Measurements from ENCODE around the gene POLR3K. TPM values are rescaled to one million over a fixed set of nuclear protein-coding genes. Genes with fewer than 3 reads are reported as not detected.

POLR3K gene
- total and polyA plus RNA-seq, 2 donors (not counting 3 experiments of a cell fraction or from before 2014, with no cell fraction given), result 20.6 to 33.2 TPM

DNA sequence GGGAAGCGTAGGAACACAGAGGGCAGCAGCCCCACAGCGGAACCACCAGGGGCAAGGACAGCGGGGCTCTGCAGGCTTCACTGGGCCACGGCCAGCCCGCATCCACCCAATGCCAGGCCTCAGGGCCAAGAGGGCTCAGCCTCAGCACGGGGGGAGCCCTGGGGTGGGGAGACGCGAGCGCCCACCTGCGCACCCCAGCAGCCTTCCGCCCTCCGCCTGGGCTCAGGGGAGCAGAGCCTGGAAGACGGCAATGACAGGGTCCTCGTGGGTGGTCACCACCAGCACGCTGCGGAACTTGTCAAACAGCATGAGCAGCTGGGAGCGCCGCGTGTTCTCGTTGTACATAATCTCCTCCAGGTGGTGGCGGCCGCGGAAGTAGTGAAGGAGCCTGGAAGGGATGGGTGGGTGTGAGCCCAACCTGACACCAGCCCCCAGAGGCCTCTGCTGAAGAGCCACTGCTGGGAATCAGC, 33.1 kb upstream of the POLR3K start:
- H3K79me2 ChIP-seq (ENCODE audit: control insufficient read depth, insufficient read depth, low read length), result no peaks in the 10 kb centered on the region
- intact Hi-C loops (cut with micrococcal nuclease) (no loop called here), dilution Hi-C loops (cut with MboI; ENCODE audit: extremely low pct_ligation_motif_present, low sequenced_read_pairs) (no loop called here)
- CTCF ChIA-PET, result interaction anchor here (4.9 to 17.6 kb wide), 2 partner anchors 10 to 16 kb away, joined by 51 to 790 read pairs; partner anchors contain the start of genes MPG and RHBDF1
- no peak overlapping the region for H3K9ac ChIP-seq (replicated peaks; ENCODE audit: extremely low read depth, insufficient read depth, low read length)
- H3K27ac ChIP-seq (ENCODE audit: insufficient read depth, low read depth, low read length), result no peak overlapping the region
- FAIRE-seq (no peak), DNase-seq (ENCODE audit: low read depth, low spot score) (no peak)
- no peaks in the 10 kb centered on the region for H3K27me3 ChIP-seq (ENCODE audit: control insufficient read depth in 2 of 2, insufficient read depth in 2 of 2, low read length in 2 of 2)
- POLR2A ChIA-PET, result interaction anchor here (0.6 kb wide), 1 partner anchor 96 kb away, joined by 3 read pairs; no protein-coding TSS in a partner anchor
- TF ChIP-seq GATA2 (IDR thresholded peaks at IDR 0.05; ENCODE audit: insufficient read depth, insufficient read length, low read depth, low read length), result no peak
- TF ChIP-seq FOS (IDR thresholded peaks at IDR 0.05; ENCODE audit: borderline replicate concordance, insufficient read depth, low read length), result no peak
- no peak for TF ChIP-seq EZH2 (IDR thresholded peaks at IDR 0.05; ENCODE audit: borderline replicate concordance, low read depth, low read length, severe bottlenecking)
- H3K9me3 ChIP-seq (replicated peaks; ENCODE audit: control insufficient read depth, insufficient read depth, low read length), result no peaks in the 10 kb centered on the region
- no peak overlapping the region for H3K4me3 ChIP-seq (replicated peaks in 1 of 3; ENCODE audit: insufficient read depth in 1 of 3, low read depth in 1 of 3, low read length in 3 of 3)
- BruUV-seq (replicated peaks), result no TSS peak
- H3K36me3 ChIP-seq (ENCODE audit: control insufficient read depth in 2 of 2, extremely low read depth in 1 of 2, insufficient read depth in 2 of 2, low read length in 2 of 2), result peaks cover 3 to 27% of the 10 kb centered on the region in 2 experiments
- peaks cover 33% of the 10 kb centered on the region for H3K4me1 ChIP-seq (ENCODE audit: control insufficient read depth, extremely low read depth, insufficient read depth, low read length)
- no peak overlapping the region for H2AFZ ChIP-seq (ENCODE audit: low read depth, low read length)
- no peaks in the 10 kb centered on the region for H3K9me1 ChIP-seq (replicated peaks; ENCODE audit: control insufficient read depth, extremely low read depth, insufficient read depth, low read length)
- H3K4me2 ChIP-seq (ENCODE audit: insufficient read depth, low read length), result no peak overlapping the region
- no peaks in the 10 kb centered on the region for H4K20me1 ChIP-seq (replicated peaks; ENCODE audit: control insufficient read depth, extremely low read depth, insufficient read depth, low read length)

DNA sequence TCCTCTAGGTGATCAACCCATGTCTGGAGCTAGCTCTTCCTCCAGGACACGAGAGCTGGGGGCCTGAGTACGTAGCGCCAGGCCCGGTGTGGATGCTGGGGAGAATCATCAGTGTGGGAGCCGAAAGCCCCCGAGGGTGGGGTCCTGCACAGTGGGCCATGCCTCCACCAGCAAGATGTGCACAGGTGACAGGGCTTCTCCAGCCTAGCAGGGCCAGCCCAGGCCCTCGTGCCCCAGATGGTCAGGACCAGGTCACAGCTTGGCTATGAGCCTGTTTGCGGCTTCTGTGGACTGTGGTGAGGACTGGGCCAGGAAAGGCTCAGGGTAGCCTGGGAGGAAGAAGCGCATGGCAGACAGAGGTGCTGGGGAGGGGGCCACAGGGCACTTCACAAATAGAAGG, 32.5 kb upstream of the POLR3K start:
- intact Hi-C loops (cut with micrococcal nuclease), result no loop called here
- H3K4me2 ChIP-seq (ENCODE audit: insufficient read depth, low read length), result no peak overlapping the region
- peaks cover 3 to 29% of the 10 kb centered on the region in 2 experiments for H3K36me3 ChIP-seq (ENCODE audit: control insufficient read depth in 2 of 2, extremely low read depth in 1 of 2, insufficient read depth in 2 of 2, low read length in 2 of 2)
- no peak overlapping the region for H2AFZ ChIP-seq (ENCODE audit: low read depth, low read length)
- no peak overlapping the region for H3K4me3 ChIP-seq (replicated peaks in 1 of 3; ENCODE audit: insufficient read depth in 1 of 3, low read depth in 1 of 3, low read length in 3 of 3)
- H3K27ac ChIP-seq (ENCODE audit: insufficient read depth, low read depth, low read length), result peak overlapping the region; percentile 41
- FAIRE-seq (no peak), DNase-seq (ENCODE audit: low read depth, low spot score) (no peak)
- TSS peak; percentile 73 for BruUV-seq (replicated peaks)
- TF ChIP-seq MYC (IDR thresholded peaks at IDR 0.05; ENCODE audit: low read depth, low read length), result no peak
- no peak for TF ChIP-seq GATA2 (IDR thresholded peaks at IDR 0.05; ENCODE audit: insufficient read depth, insufficient read length, low read depth, low read length)
- no peak for TF ChIP-seq FOS (IDR thresholded peaks at IDR 0.05; ENCODE audit: borderline replicate concordance, insufficient read depth, low read length)
- TF ChIP-seq POLR2AphosphoS5 (IDR thresholded peaks at IDR 0.05; ENCODE audit: insufficient read depth, low read depth, low read length), result no peak
- TF ChIP-seq, protein P1, sequence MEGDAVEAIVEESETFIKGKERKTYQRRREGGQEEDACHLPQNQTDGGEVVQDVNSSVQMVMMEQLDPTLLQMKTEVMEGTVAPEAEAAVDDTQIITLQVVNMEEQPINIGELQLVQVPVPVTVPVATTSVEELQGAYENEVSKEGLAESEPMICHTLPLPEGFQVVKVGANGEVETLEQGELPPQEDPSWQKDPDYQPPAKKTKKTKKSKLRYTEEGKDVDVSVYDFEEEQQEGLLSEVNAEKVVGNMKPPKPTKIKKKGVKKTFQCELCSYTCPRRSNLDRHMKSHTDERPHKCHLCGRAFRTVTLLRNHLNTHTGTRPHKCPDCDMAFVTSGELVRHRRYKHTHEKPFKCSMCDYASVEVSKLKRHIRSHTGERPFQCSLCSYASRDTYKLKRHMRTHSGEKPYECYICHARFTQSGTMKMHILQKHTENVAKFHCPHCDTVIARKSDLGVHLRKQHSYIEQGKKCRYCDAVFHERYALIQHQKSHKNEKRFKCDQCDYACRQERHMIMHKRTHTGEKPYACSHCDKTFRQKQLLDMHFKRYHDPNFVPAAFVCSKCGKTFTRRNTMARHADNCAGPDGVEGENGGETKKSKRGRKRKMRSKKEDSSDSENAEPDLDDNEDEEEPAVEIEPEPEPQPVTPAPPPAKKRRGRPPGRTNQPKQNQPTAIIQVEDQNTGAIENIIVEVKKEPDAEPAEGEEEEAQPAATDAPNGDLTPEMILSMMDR (IDR thresholded peaks at IDR 0.05; ENCODE audit: extremely low read depth in 1 of 2, insufficient read depth in 1 of 2, low read depth in 1 of 2, low read length in 2 of 2), result no peak
- TF ChIP-seq EZH2 (IDR thresholded peaks at IDR 0.05; ENCODE audit: borderline replicate concordance, low read depth, low read length, severe bottlenecking), result no peak
- TF ChIP-seq, protein P2, sequence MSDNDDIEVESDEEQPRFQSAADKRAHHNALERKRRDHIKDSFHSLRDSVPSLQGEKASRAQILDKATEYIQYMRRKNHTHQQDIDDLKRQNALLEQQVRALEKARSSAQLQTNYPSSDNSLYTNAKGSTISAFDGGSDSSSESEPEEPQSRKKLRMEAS (IDR thresholded peaks at IDR 0.05; ENCODE audit: insufficient read depth, insufficient read length), result no peak
- no peak for TF ChIP-seq JUN (IDR thresholded peaks at IDR 0.05; ENCODE audit: borderline replicate concordance, insufficient read depth, insufficient read length, low read depth)
- no peaks in the 10 kb centered on the region for H3K27me3 ChIP-seq (ENCODE audit: control insufficient read depth in 2 of 2, insufficient read depth in 2 of 2, low read length in 2 of 2)
- H3K4me1 ChIP-seq (ENCODE audit: control insufficient read depth, extremely low read depth, insufficient read depth, low read length), result peaks cover 33% of the 10 kb centered on the region
- H4K20me1 ChIP-seq (replicated peaks; ENCODE audit: control insufficient read depth, extremely low read depth, insufficient read depth, low read length), result no peaks in the 10 kb centered on the region
- H3K9me1 ChIP-seq (replicated peaks; ENCODE audit: control insufficient read depth, extremely low read depth, insufficient read depth, low read length), result no peaks in the 10 kb centered on the region
- H3K79me2 ChIP-seq (ENCODE audit: control insufficient read depth, insufficient read depth, low read length), result no peaks in the 10 kb centered on the region
- H3K9ac ChIP-seq (replicated peaks; ENCODE audit: extremely low read depth, insufficient read depth, low read length), result no peak overlapping the region
- ChIA-PET CTCF (interaction anchor here (1.2 to 17.6 kb wide), 4 partner anchors 11 to 32 kb away, joined by 3 to 790 read pairs (median 32); partner anchors contain the start of genes MPG, POLR3K, RHBDF1 and SNRNP25), POLR2A (interaction anchor here (1.9 kb wide), 1 partner anchor 8 kb away, joined by 5 read pairs; no protein-coding TSS in a partner anchor)
- dilution Hi-C loops (cut with MboI; ENCODE audit: extremely low pct_ligation_motif_present, low sequenced_read_pairs), result no loop called here
- no peaks in the 10 kb centered on the region for H3K9me3 ChIP-seq (replicated peaks; ENCODE audit: control insufficient read depth, insufficient read depth, low read length)

Measured in endothelial cell of umbilical vein (primary cell).